HAP-1 (cell line): ENCODE data around the gene GOLM1.

Source experiments
- DNase-seq, 2 experiments: peaks; one replicate each; pipeline ENCODE4 v3.0.0-alpha.2; 2016 to 2020; ENCODE audit warnings: low spot score in 2 of 2
- H3K27me3 ChIP-seq: fragments of 250-450 bp; sonication (Bioruptor Pico); 2 replicates; pipeline ENCODE4 v1.5.1; 2020; ENCODE audit warnings: low read depth, mild to moderate bottlenecking, moderate library complexity
- H3K36me3 ChIP-seq: fragments of 250-450 bp; sonication (Bioruptor Pico); replicated peaks from 2 replicates; pipeline ENCODE4 v1.5.1; 2020; ENCODE audit warnings: mild to moderate bottlenecking
- H3K4me1 ChIP-seq: fragments of 250-450 bp; sonication (Bioruptor Pico); 2 replicates; pipeline ENCODE4 v1.5.1; 2020; ENCODE audit warnings: mild to moderate bottlenecking
- H3K4me3 ChIP-seq: fragments of 250-450 bp; sonication (Bioruptor Pico); 2 replicates; pipeline ENCODE4 v1.5.1; 2020; ENCODE audit warnings: mild to moderate bottlenecking, moderate library complexity
- H3K9me3 ChIP-seq: fragments of 250-450 bp; sonication (Bioruptor Pico); 2 replicates; pipeline ENCODE4 v1.5.1; 2020; ENCODE audit warnings: mild to moderate bottlenecking, moderate library complexity
- in situ Hi-C: fragments of 300-500 bp; cut with MboI; formaldehyde crosslinking; loops from 3 replicates; pipeline ENCODE4 v1.14.3; 2020; ENCODE audit warnings: low sequenced_read_pairs, inconsistent platforms, mixed read lengths

Gene GOLM1

GRCh38 chr9:86112057-86112456, 12.7 kb upstream of the GOLM1 start:
- Histone ChIP-seq H3K27me3 (no peaks in the 10 kb centered on the region), H3K4me3 (no peak overlapping the region), H3K9me3 (no peaks in the 10 kb centered on the region), H3K36me3 (no peaks in the 10 kb centered on the region), H3K4me1 (no peaks in the 10 kb centered on the region)
- in situ Hi-C loops = no loop called here
- DNase-seq = no peak

GRCh38 chr9:86102626-86103025, 3.3 kb upstream of the GOLM1 start:
- Histone ChIP-seq H3K9me3 (no peaks in the 10 kb centered on the region), H3K27me3 (no peaks in the 10 kb centered on the region), H3K4me3 (no peak overlapping the region), H3K4me1 (peaks cover 9% of the 10 kb centered on the region; the same call in 1 of the 2 replicates), H3K36me3 (no peaks in the 10 kb centered on the region)
- in situ Hi-C loops = no loop called here
- no peak for DNase-seq

GRCh38 chr9:86099701-86100364, 475 bp upstream of the GOLM1 start:
- in situ Hi-C loops = loop anchor here (10.0 kb wide), 1 partner anchor 65 kb away; no protein-coding TSS in a partner anchor
- peak; percentile 24 to 57 for DNase-seq
- Histone ChIP-seq H3K4me1 (peaks cover 28% of the 10 kb centered on the region), H3K4me3 (peak overlapping the region; percentile 41), H3K36me3 (no peaks in the 10 kb centered on the region), H3K9me3 (no peaks in the 10 kb centered on the region), H3K27me3 (no peaks in the 10 kb centered on the region)

- Histone ChIP-seq H3K27me3 (no peaks in the 10 kb centered on the region), H3K9me3 (no peaks in the 10 kb centered on the region), H3K4me3 (peak overlapping the region; percentile 62), H3K4me1 (peaks cover 28% of the 10 kb centered on the region), H3K36me3 (no peaks in the 10 kb centered on the region)
- in situ Hi-C loops = loop anchor here (10.0 kb wide), 1 partner anchor 63 kb away; no protein-coding TSS in a partner anchor
- DNase-seq = no peak
These were observed 1.7 kb downstream of the GOLM1 start for GRCh38 chr9:86097510-86098224.

- no peak for DNase-seq
- in situ Hi-C loops = loop anchor here (10.0 kb wide), 1 partner anchor 62 kb away; no protein-coding TSS in a partner anchor
- Histone ChIP-seq H3K4me1 (peaks cover 28% of the 10 kb centered on the region), H3K27me3 (no peaks in the 10 kb centered on the region), H3K4me3 (no peak overlapping the region), H3K36me3 (no peaks in the 10 kb centered on the region), H3K9me3 (no peaks in the 10 kb centered on the region)
These were observed 3.0 kb downstream of the GOLM1 start for GRCh38 chr9:86096386-86096785.

GRCh38 chr9:86093788-86094555, 5.4 kb downstream of the GOLM1 start:
- Histone ChIP-seq H3K4me1 (peaks cover 28% of the 10 kb centered on the region), H3K4me3 (no peak overlapping the region), H3K27me3 (no peaks in the 10 kb centered on the region), H3K9me3 (no peaks in the 10 kb centered on the region), H3K36me3 (no peaks in the 10 kb centered on the region)
- in situ Hi-C loops = loop anchor here (10.0 kb wide), 1 partner anchor 59 kb away; no protein-coding TSS in a partner anchor
- no peak for DNase-seq

- Histone ChIP-seq H3K4me1 (peaks cover 10% of the 10 kb centered on the region), H3K36me3 (no peaks in the 10 kb centered on the region), H3K9me3 (no peaks in the 10 kb centered on the region), H3K27me3 (no peaks in the 10 kb centered on the region), H3K4me3 (no peak overlapping the region)
- no peak for DNase-seq
- in situ Hi-C loops = loop anchor here (10.0 kb wide), 1 partner anchor 57 kb away; no protein-coding TSS in a partner anchor
These were observed 7.9 kb downstream of the GOLM1 start for GRCh38 chr9:86091477-86091876.

- H3K27me3 ChIP-seq = no peaks in the 10 kb centered on the region
- H3K36me3 ChIP-seq = no peaks in the 10 kb centered on the region
- H3K4me1 ChIP-seq = no peaks in the 10 kb centered on the region
- no peak overlapping the region for H3K4me3 ChIP-seq
- no peak for DNase-seq
- H3K9me3 ChIP-seq = no peaks in the 10 kb centered on the region
- in situ Hi-C loops = no loop called here
These were observed 16.5 kb downstream of the GOLM1 start for GRCh38 chr9:86082870-86083269.

GRCh38 chr9:86079865-86080469, 19.4 kb downstream of the GOLM1 start:
- Histone ChIP-seq H3K4me3 (no peak overlapping the region), H3K27me3 (no peaks in the 10 kb centered on the region), H3K36me3 (no peaks in the 10 kb centered on the region; the same call in none of the 2 replicates), H3K4me1 (no peaks in the 10 kb centered on the region), H3K9me3 (no peaks in the 10 kb centered on the region)
- in situ Hi-C loops = no loop called here
- no peak for DNase-seq

GRCh38 chr9:86079421-86079831, 19.9 kb downstream of the GOLM1 start:
- no peak overlapping the region for H3K4me3 ChIP-seq
- in situ Hi-C loops = no loop called here

GRCh38 chr9:86078731-86079130, 20.6 kb downstream of the GOLM1 start:
- Histone ChIP-seq H3K9me3 (no peaks in the 10 kb centered on the region), H3K27me3 (no peaks in the 10 kb centered on the region), H3K4me3 (no peak overlapping the region), H3K4me1 (no peaks in the 10 kb centered on the region), H3K36me3 (no peaks in the 10 kb centered on the region; the same call in none of the 2 replicates)
- DNase-seq = no peak
- in situ Hi-C loops = no loop called here

More at GRCh38 chr9:86079421-86079831, 19.9 kb downstream of the GOLM1 start:
- no peak for DNase-seq
- no peaks in the 10 kb centered on the region; the same call in none of the 2 replicates for H3K36me3 ChIP-seq
- H3K27me3 ChIP-seq = no peaks in the 10 kb centered on the region
- no peaks in the 10 kb centered on the region for H3K4me1 ChIP-seq
- H3K9me3 ChIP-seq = no peaks in the 10 kb centered on the region

- no peaks in the 10 kb centered on the region for H3K4me1 ChIP-seq
- in situ Hi-C loops = no loop called here
- H3K27me3 ChIP-seq = no peaks in the 10 kb centered on the region
- H3K4me3 ChIP-seq = no peak overlapping the region
- no peak for DNase-seq
- peaks cover 2% of the 10 kb centered on the region for H3K36me3 ChIP-seq
- H3K9me3 ChIP-seq = no peaks in the 10 kb centered on the region
These were observed 22.1 kb downstream of the GOLM1 start for GRCh38 chr9:86077276-86077675.
